Measurements from ENCODE around the gene TBX1. TPM values are rescaled to one million over a fixed set of nuclear protein-coding genes. Genes with fewer than 3 reads are reported as not detected.

The TBX1 gene
- total RNA-seq, 1 experiment from 2014 or later: 3.9 TPM

- intact Hi-C loops (cut with micrococcal nuclease): no loop called here
- no peaks in the 10 kb centered on the region for H3K36me3 ChIP-seq (ENCODE audit: control insufficient read depth in 1 of 2, insufficient read depth in 2 of 2, low read length in 2 of 2)
- no peaks in the 10 kb centered on the region for H3K4me1 ChIP-seq (ENCODE audit: control insufficient read depth in 1 of 2, insufficient read depth in 2 of 2, low read length in 2 of 2)
- ATAC-seq (no peak), DNase-seq (ENCODE audit: low read depth, low spot score) (no peak)
- RAD21 ChIA-PET (ENCODE audit: low non-redundant PET in 1 of 2, low total read pairs in 2 of 2, uncharacterized antibody in 2 of 2, unreplicated experiment in 2 of 2): no interaction called here
- no peaks in the 10 kb centered on the region for H3K79me2 ChIP-seq (ENCODE audit: insufficient read depth, low read length)
- H3K9me3 ChIP-seq (ENCODE audit: control insufficient read depth in 1 of 2, insufficient read depth in 1 of 2, low read depth in 1 of 2, low read length in 2 of 2): no peaks in the 10 kb centered on the region
- BruUV-seq (replicated peaks): no TSS peak
- H3K4me3 ChIP-seq (replicated peaks in 1 of 2; ENCODE audit: low read depth in 1 of 2, low read length in 2 of 2): no peak overlapping the region
- no peaks in the 10 kb centered on the region for H4K20me1 ChIP-seq (ENCODE audit: insufficient read depth)
- TF ChIP-seq ATF3 (IDR thresholded peaks at IDR 0.05) (no peak), REST (IDR thresholded peaks at IDR 0.05; ENCODE audit: low read depth) (no peak), YY1 (IDR thresholded peaks at IDR 0.05; ENCODE audit: extremely low read depth, insufficient replicate concordance, low read depth, low read length) (no peak), JUND (IDR thresholded peaks at IDR 0.05) (no peak), ELF1 (IDR thresholded peaks at IDR 0.05; ENCODE audit: borderline replicate concordance, low read depth) (no peak), CBX3 (IDR thresholded peaks at IDR 0.05; ENCODE audit: low read depth) (no peak), ZNF274 (IDR thresholded peaks at IDR 0.05; ENCODE audit: low read depth, low read length) (no peak), MAX (IDR thresholded peaks at IDR 0.05) (no peak), ZBTB33 (IDR thresholded peaks at IDR 0.05; ENCODE audit: extremely low read depth, insufficient replicate concordance, low read length) (no peak), EGR1 (IDR thresholded peaks at IDR 0.05; ENCODE audit: low read depth) (no peak), SIN3A (IDR thresholded peaks at IDR 0.05; ENCODE audit: low read depth) (no peak), SRF (IDR thresholded peaks at IDR 0.05; ENCODE audit: low read depth) (no peak), SP1 (IDR thresholded peaks at IDR 0.05; ENCODE audit: low read depth) (no peak), FOSL1 (IDR thresholded peaks at IDR 0.05; ENCODE audit: low read depth) (no peak), POLR2AphosphoS5 (IDR thresholded peaks at IDR 0.05; ENCODE audit: low read depth, low read length) (no peak), RAD21 (IDR thresholded peaks at IDR 0.05; ENCODE audit: low read depth) (no peak), POLR2A (IDR thresholded peaks at IDR 0.05; ENCODE audit: borderline replicate concordance, extremely low read depth, insufficient read depth, insufficient read length) (no peak), CEBPB (IDR thresholded peaks at IDR 0.05; ENCODE audit: low read depth) (no peak), EZH2phosphoT487 (IDR thresholded peaks at IDR 0.05; ENCODE audit: borderline replicate concordance) (no peak)
- H3K27me3 ChIP-seq (ENCODE audit: insufficient read depth, low read length): no peaks in the 10 kb centered on the region
- POLR2A ChIA-PET: interaction anchor here (0.8 kb wide), 1 partner anchor 241 kb away, joined by 3 read pairs; no protein-coding TSS in a partner anchor
- H3K9me2 ChIP-seq (ENCODE audit: insufficient read depth): no peaks in the 10 kb centered on the region
- no peak overlapping the region for H2AFZ ChIP-seq (ENCODE audit: low read depth, low read length, poor library complexity, severe bottlenecking)
- H3K27ac ChIP-seq (ENCODE audit: low read depth, low read length): no peak overlapping the region
- CTCF ChIA-PET: interaction anchor here (1.6 kb wide), 1 partner anchor 18 kb away, joined by 8 read pairs; no protein-coding TSS in a partner anchor
- no peak overlapping the region for H3K4me2 ChIP-seq (ENCODE audit: low read length)
- H3K9ac ChIP-seq (ENCODE audit: low read length): no peak overlapping the region
Measured at GRCh38 chr22:19748139-19748538, 12.4 kb upstream of the TBX1 start.

Measured in HCT116 (cell line).